A673 (cell line): ENCODE measurements around the gene TM2D3. TPM values are rescaled to one million over a fixed set of nuclear protein-coding genes. Genes with fewer than 3 reads are reported as not detected.

ENCODE experiments used
- BruUV-seq: library from RNA; stranded (reverse); fragments of 400-500 nt; replicated peaks from 2 replicates; lab custom pipeline; 2021; lab: Mats Ljungman, UMichigan
- CTCF ChIA-PET: fragments of 300-600 bp; sonication (Branson Sonifier 250); formaldehyde crosslinking; loops from one replicate; lab custom pipeline; 2022; ENCODE audit warnings: antibody characterized with exemption; lab: Charles Lee
- POLR2A ChIA-PET: fragments of 300-600 bp; sonication (Branson Sonifier 250); formaldehyde crosslinking; loops from one replicate; lab custom pipeline; 2022; ENCODE audit warnings: antibody characterized with exemption; ENCODE audit not compliant: low non-redundant PET; lab: Charles Lee
- DNase-seq: peaks from one replicate; pipeline ENCODE4 v3.0.0-alpha.2; 2015; ENCODE audit warnings: low spot score
- H3K27ac ChIP-seq: fragments of 200-600 bp; sonication (generic); 2 replicates; pipeline ENCODE4 v1.5.1; 2016; ENCODE audit warnings: mixed run types, low read depth, mild to moderate bottlenecking, mixed read lengths, antibody characterized with exemption, low read length; ENCODE audit not compliant: poor library complexity, severe bottlenecking
- H3K27me3 ChIP-seq: fragments of 200-600 bp; sonication (generic); replicated peaks from 2 replicates; pipeline ENCODE4 v1.6.1; 2017; ENCODE audit warnings: mixed run types, low read depth, mild to moderate bottlenecking, mixed read lengths, antibody characterized with exemption, low read length; ENCODE audit not compliant: insufficient read depth, poor library complexity
- H3K36me3 ChIP-seq: fragments of 200-600 bp; sonication (generic); 2 replicates; pipeline ENCODE4 v1.6.1; 2016; ENCODE audit warnings: mixed run types, mild to moderate bottlenecking, mixed read lengths, antibody characterized with exemption, low read length; ENCODE audit not compliant: insufficient read depth, poor library complexity, severe bottlenecking
- H3K4me1 ChIP-seq: fragments of 200-600 bp; sonication (generic); 2 replicates; pipeline ENCODE4 v1.6.1; 2017; ENCODE audit warnings: mixed run types, mild to moderate bottlenecking, mixed read lengths, antibody characterized with exemption, low read length; ENCODE audit not compliant: insufficient read depth, poor library complexity, severe bottlenecking
- H3K4me3 ChIP-seq: fragments of 200-600 bp; sonication (generic); 2 replicates; pipeline ENCODE4 v1.5.1; 2016; ENCODE audit warnings: low read depth, mixed run types, mild to moderate bottlenecking, mixed read lengths, low read length; ENCODE audit not compliant: poor library complexity, severe bottlenecking
- H3K9me3 ChIP-seq: fragments of 200-600 bp; sonication (generic); 2 replicates; pipeline ENCODE4 v1.6.1; 2016; ENCODE audit warnings: mixed run types, low read depth, mild to moderate bottlenecking, mixed read lengths, antibody characterized with exemption, low read length; ENCODE audit not compliant: poor library complexity, severe bottlenecking
- EZH2 ChIP-seq: fragments of 200-600 bp; sonication (generic); IDR thresholded peaks from 2 replicates; pipeline ENCODE4 v1.6.1; 2017; ENCODE audit warnings: borderline replicate concordance, low read depth, mild to moderate bottlenecking, mixed read lengths, antibody characterized with exemption, low read length; ENCODE audit not compliant: poor library complexity, severe bottlenecking
- intact Hi-C: fragments of 100-400 bp; cut with micrococcal nuclease; formaldehyde crosslinking; loops from one replicate; pipeline ENCODE4 v1.10.0; 2022; ENCODE audit not compliant: unreplicated experiment
- total RNA-seq: library from RNA; stranded (reverse); gene quantifications from 2 replicates; pipeline ENCODE4 v1.2.3, GENCODE V29; 2021
- TF ChIP-seq, protein P1 (sequence below): fragments of 300-800, 200-600 bp; sonication (generic); conservative IDR thresholded peaks from 2 replicates; pipeline ENCODE4 v1.5.1; 2017; ENCODE audit warnings: low read depth, mild to moderate bottlenecking, antibody characterized with exemption, low read length, moderate library complexity, mixed read lengths

The TM2D3 gene
- total RNA-seq, 1 experiment from 2014 or later, result 49.4 TPM

DNA sequence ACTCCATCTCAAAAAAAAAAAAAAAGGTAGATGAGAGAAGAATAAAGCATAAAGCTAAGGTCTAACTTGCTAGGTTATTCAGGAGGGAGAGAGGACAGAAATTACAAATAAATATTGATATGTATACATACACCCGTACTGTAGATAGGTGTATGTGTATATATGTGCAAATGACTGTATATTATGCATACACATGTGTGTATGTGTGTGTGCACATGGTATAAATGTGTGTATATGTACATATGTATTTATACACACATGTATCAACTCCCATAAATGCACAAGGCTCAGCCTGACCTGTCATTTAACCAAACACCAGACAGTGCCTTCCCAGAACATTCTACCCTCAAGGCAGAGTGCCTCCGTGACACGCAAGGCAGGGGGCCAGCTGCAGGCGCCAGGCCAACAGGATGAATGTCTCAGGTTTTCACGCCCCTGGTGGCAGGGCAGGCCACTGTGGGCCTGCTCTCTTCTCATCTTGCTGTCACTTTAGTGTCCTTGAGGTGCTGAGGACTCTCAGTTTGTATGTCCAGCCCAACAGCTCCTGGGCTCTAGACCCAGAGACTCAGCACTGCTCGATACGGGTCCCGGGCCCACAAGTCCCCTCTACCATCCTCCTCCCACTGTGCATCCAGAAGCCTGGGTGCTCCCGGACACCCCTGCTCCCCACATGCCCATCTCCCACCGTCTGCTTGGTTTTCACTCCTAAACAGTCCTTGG lies 40.4 kb downstream of the TM2D3 start:
- BruUV-seq, result no TSS peak
- Histone ChIP-seq H3K4me3 (no peak overlapping the region), H3K36me3 (no peaks in the 10 kb centered on the region), H3K27ac (no peak overlapping the region), H3K27me3 (no peaks in the 10 kb centered on the region), H3K9me3 (no peaks in the 10 kb centered on the region), H3K4me1 (peaks cover 13% of the 10 kb centered on the region)
- ChIA-PET CTCF (no interaction called here), POLR2A (no interaction called here)
- no peak for DNase-seq
- intact Hi-C loops, result no loop called here
- TF ChIP-seq, protein P1, sequence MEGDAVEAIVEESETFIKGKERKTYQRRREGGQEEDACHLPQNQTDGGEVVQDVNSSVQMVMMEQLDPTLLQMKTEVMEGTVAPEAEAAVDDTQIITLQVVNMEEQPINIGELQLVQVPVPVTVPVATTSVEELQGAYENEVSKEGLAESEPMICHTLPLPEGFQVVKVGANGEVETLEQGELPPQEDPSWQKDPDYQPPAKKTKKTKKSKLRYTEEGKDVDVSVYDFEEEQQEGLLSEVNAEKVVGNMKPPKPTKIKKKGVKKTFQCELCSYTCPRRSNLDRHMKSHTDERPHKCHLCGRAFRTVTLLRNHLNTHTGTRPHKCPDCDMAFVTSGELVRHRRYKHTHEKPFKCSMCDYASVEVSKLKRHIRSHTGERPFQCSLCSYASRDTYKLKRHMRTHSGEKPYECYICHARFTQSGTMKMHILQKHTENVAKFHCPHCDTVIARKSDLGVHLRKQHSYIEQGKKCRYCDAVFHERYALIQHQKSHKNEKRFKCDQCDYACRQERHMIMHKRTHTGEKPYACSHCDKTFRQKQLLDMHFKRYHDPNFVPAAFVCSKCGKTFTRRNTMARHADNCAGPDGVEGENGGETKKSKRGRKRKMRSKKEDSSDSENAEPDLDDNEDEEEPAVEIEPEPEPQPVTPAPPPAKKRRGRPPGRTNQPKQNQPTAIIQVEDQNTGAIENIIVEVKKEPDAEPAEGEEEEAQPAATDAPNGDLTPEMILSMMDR, result no peak
- TF ChIP-seq EZH2, result no peak

DNA sequence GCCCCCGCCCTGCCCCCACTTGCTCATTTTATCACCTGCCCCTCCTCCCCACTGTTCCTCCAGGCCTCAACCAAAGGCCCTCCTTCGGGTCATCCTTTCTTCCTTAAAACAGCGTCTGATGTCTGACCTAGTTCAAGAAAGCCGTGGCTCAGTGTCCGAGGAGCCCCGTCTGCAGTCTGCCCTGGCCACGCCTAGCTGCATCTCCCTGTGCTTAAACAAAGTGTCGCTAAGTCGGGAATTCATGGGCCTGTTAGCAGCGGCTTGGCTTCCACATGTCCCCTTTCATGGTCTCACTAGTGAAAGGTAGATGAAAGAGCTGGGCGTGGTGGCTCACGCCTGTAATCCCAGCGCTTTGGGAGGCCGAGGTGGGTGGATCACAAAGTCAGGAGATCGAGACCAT lies 41.2 kb downstream of the TM2D3 start:
- Histone ChIP-seq H3K4me3 (no peak overlapping the region), H3K4me1 (peaks cover 7% of the 10 kb centered on the region), H3K36me3 (no peaks in the 10 kb centered on the region), H3K27me3 (no peaks in the 10 kb centered on the region), H3K27ac (no peak overlapping the region), H3K9me3 (no peaks in the 10 kb centered on the region)
- no peak for DNase-seq
- POLR2A ChIA-PET, result no interaction called here
- TF ChIP-seq EZH2, result no peak
- TF ChIP-seq, protein P1, result no peak
- no TSS peak for BruUV-seq
- intact Hi-C loops, result no loop called here
- CTCF ChIA-PET, result no interaction called here

DNA sequence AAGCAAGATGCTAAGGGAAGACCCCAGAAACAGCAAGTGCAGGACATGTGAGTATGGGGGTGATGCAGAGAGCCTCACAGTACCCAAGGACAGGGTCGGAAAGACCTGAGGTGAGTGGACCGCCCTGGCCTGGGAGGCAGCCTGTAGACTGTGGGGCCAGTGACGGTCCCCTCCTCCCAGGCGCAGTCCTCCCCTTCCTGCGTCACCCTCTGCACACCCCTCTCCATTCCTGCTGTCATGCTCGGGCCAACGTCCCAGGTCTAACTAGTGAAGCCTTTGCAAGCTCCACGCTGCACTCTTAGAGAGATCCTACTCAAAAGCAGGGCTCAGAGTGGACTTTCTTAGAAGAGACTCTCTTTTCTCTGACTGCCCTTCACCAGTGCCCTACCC lies 41.6 kb downstream of the TM2D3 start:
- Histone ChIP-seq H3K9me3 (no peaks in the 10 kb centered on the region), H3K27ac (no peak overlapping the region), H3K36me3 (no peaks in the 10 kb centered on the region), H3K4me3 (no peak overlapping the region), H3K4me1 (peaks cover 5% of the 10 kb centered on the region), H3K27me3 (no peaks in the 10 kb centered on the region)
- CTCF ChIA-PET, result no interaction called here
- intact Hi-C loops, result no loop called here
- TF ChIP-seq, protein P1, result no peak
- no peak for TF ChIP-seq EZH2
- POLR2A ChIA-PET, result no interaction called here
- no peak for DNase-seq
- no TSS peak for BruUV-seq
